Epithelial cell of proximal tubule (primary cell): ENCODE measurements around the gene CRMP1. TPM values are rescaled to one million over a fixed set of nuclear protein-coding genes. Genes with fewer than 3 reads are reported as not detected.

Experiments
- DNase-seq: peaks from one replicate; pipeline ENCODE4 v3.0.0-alpha.2; 2011; ENCODE audit warnings: low read depth
- H3K4me3 ChIP-seq: 2 replicates; pipeline ENCODE4 v1.5.1; 2011; ENCODE audit warnings: low read depth, mild to moderate bottlenecking, low read length
- CTCF ChIP-seq: conservative IDR thresholded peaks from 2 replicates; pipeline ENCODE4 v1.5.1; 2012; ENCODE audit warnings: low read depth, mild to moderate bottlenecking, low read length
- total RNA-seq: library from RNA; depleted of rRNA; stranded (reverse); fragments of >200 nt; gene quantifications from 2 replicates; pipeline ENCODE4 v1.2.3, GENCODE V29; 2015

CRMP1 gene
- total RNA-seq, 1 donor from 2014 or later: 1.8 TPM

- no peak for DNase-seq
- H3K4me3 ChIP-seq: no peak overlapping the region
- TF ChIP-seq CTCF: no peak
These were observed 108.9 kb downstream of the CRMP1 start for GRCh38 chr4:5784021-5784420.

GRCh38 chr4:5783486-5783885 is 109.4 kb downstream of the CRMP1 start:
- no peak for DNase-seq
- no peak for TF ChIP-seq CTCF

GRCh38 chr4:5782829-5783476 is 109.9 kb downstream of the CRMP1 start:
- no peak for TF ChIP-seq CTCF
- DNase-seq: no peak
- H3K4me3 ChIP-seq: no peak overlapping the region

More at GRCh38 chr4:5783486-5783885, 109.4 kb downstream of the CRMP1 start:
- H3K4me3 ChIP-seq: no peak overlapping the region

- DNase-seq: no peak
- TF ChIP-seq CTCF: no peak
- H3K4me3 ChIP-seq: no peak overlapping the region
These were observed 111.2 kb downstream of the CRMP1 start for GRCh38 chr4:5781691-5782090.

- no peak for DNase-seq
- H3K4me3 ChIP-seq: no peak overlapping the region
- no peak for TF ChIP-seq CTCF
These were observed 111.9 kb downstream of the CRMP1 start for GRCh38 chr4:5780831-5781480.

GRCh38 chr4:5776510-5776909 is 116.4 kb downstream of the CRMP1 start:
- TF ChIP-seq CTCF: no peak
- DNase-seq: no peak
- H3K4me3 ChIP-seq: no peak overlapping the region
